CD8-positive, alpha-beta memory T cell (primary cell): ENCODE measurements around the gene KMT2A. TPM values are rescaled to one million over a fixed set of nuclear protein-coding genes. Genes with fewer than 3 reads are reported as not detected.
A peak's percentile ranks its signal among the peaks of the same experiment; 100 is the strongest.

ENCODE experiments used
- CTCF ChIA-PET: fragments of 350-600 bp; sonication (Branson Sonifier 250); formaldehyde crosslinking; loops from one replicate; lab custom pipeline; 2021; ENCODE audit warnings: antibody characterized with exemption; lab: Charles Lee
- POLR2A ChIA-PET: fragments of 350-600 bp; sonication (Branson Sonifier 250); formaldehyde crosslinking; loops from one replicate; lab custom pipeline; 2021; ENCODE audit warnings: antibody characterized with exemption; lab: Charles Lee
- DNase-seq, 5 donors: peaks; one replicate each; pipeline versions ENCODE4 v3.0.0 to v3.0.0-alpha.2; 2020 to 2022; ENCODE audit warnings: mixed read lengths in 1 of 5
- H3K27ac ChIP-seq: one replicate; pipeline ENCODE4 v1.7.0; 2013; ENCODE audit warnings: low read depth, mild to moderate bottlenecking, low read length, moderate library complexity
- H3K27me3 ChIP-seq: 2 replicates; pipeline ENCODE4 v1.7.0; 2013; ENCODE audit warnings: low read length, mild to moderate bottlenecking; ENCODE audit not compliant: insufficient read depth, poor library complexity, severe bottlenecking
- H3K36me3 ChIP-seq: 2 replicates; pipeline ENCODE4 v1.7.0; 2013; ENCODE audit warnings: mild to moderate bottlenecking, low read length, moderate library complexity; ENCODE audit not compliant: insufficient read depth
- H3K4me1 ChIP-seq: 2 replicates; pipeline ENCODE4 v1.7.0; 2013; ENCODE audit warnings: mild to moderate bottlenecking, low read length, moderate library complexity; ENCODE audit not compliant: insufficient read depth
- H3K4me3 ChIP-seq: 2 replicates; pipeline ENCODE4 v1.7.0; 2013; ENCODE audit warnings: mild to moderate bottlenecking, low read length
- H3K9me3 ChIP-seq: 2 replicates; pipeline ENCODE4 v1.7.0; 2013; ENCODE audit warnings: mild to moderate bottlenecking, low read length
- H3K27ac Mint-ChIP-seq, 8 donors: one replicate each; pipeline ENCODE4 v1.8.0; 2020 to 2021; ENCODE audit warnings: mixed read lengths in 8 of 8, mild to moderate bottlenecking in 6 of 8, inconsistent platforms in 3 of 8, moderate library complexity in 3 of 8
- H3K27me3 Mint-ChIP-seq, 2 donors: one replicate each; pipeline ENCODE4 v1.8.0; 2020 to 2021; ENCODE audit warnings: mixed read lengths in 2 of 2, mild to moderate bottlenecking in 1 of 2, moderate library complexity in 1 of 2
- H3K36me3 Mint-ChIP-seq, 3 donors: one replicate each; pipeline ENCODE4 v1.8.0; 2020 to 2021; ENCODE audit warnings: mixed read lengths in 3 of 3, inconsistent platforms in 1 of 3, mild to moderate bottlenecking in 1 of 3
- H3K4me1 Mint-ChIP-seq, 3 donors: one replicate each; pipeline ENCODE4 v1.8.0; 2020 to 2021; ENCODE audit warnings: mixed read lengths in 3 of 3, inconsistent platforms in 1 of 3, mild to moderate bottlenecking in 1 of 3
- H3K4me3 Mint-ChIP-seq, 7 donors: one replicate each; pipeline ENCODE4 v1.8.0; 2020 to 2021; ENCODE audit warnings: mixed read lengths in 7 of 7, mild to moderate bottlenecking in 6 of 7, moderate library complexity in 4 of 7, inconsistent platforms in 2 of 7
- H3K9me3 Mint-ChIP-seq, 5 donors: one replicate each; pipeline ENCODE4 v1.8.0; 2020 to 2022; ENCODE audit warnings: mixed read lengths in 5 of 5, mild to moderate bottlenecking in 3 of 5, moderate library complexity in 2 of 5, inconsistent platforms in 1 of 5
- polyA plus RNA-seq: library from polyadenylated mRNA; unstranded; fragments of 300-500 nt; fragmentation: Illumina TruSeq; gene quantifications from one replicate; pipeline ENCODE4 v1.2.3, GENCODE V29; 2021
- total RNA-seq, 2 experiments: library from RNA; stranded (reverse); gene quantifications; one replicate each; pipeline ENCODE4 v1.2.3, GENCODE V29; 2021

Gene KMT2A
- total and polyA plus RNA-seq, 3 experiments from 2014 or later, result 40.5 to 80.6 (median 80.0) TPM

GRCh38 chr11:118522571-118523072, 86.3 kb downstream of the KMT2A start:
- Mint-ChIP-seq H3K4me1 (peaks cover 6 to 21% (median 6%) of the 10 kb centered on the region in 3 donors), H3K27me3 (no peaks in the 10 kb centered on the region), H3K9me3 (no peaks in the 10 kb centered on the region), H3K27ac (peak overlapping the region in 4 of 8 donors; percentile 29 to 84 (median 50)), H3K36me3 (peaks cover 0 to 64% (median 5%) of the 10 kb centered on the region in 3 donors), H3K4me3 (no peak overlapping the region)
- Histone ChIP-seq H3K4me3 (no peak overlapping the region), H3K36me3 (peaks cover 43% of the 10 kb centered on the region), H3K27ac (no peak overlapping the region), H3K27me3 (no peaks in the 10 kb centered on the region), H3K9me3 (no peaks in the 10 kb centered on the region), H3K4me1 (no peaks in the 10 kb centered on the region)
- no peak for DNase-seq
- ChIA-PET POLR2A (no interaction called here), CTCF (no interaction called here)

GRCh38 chr11:118524356-118524755, 88.1 kb downstream of the KMT2A start:
- CTCF ChIA-PET, result no interaction called here
- no peak for DNase-seq
- Histone ChIP-seq H3K36me3 (peaks cover 37% of the 10 kb centered on the region), H3K27me3 (no peaks in the 10 kb centered on the region), H3K4me1 (peaks cover 6% of the 10 kb centered on the region), H3K27ac (no peak overlapping the region), H3K9me3 (no peaks in the 10 kb centered on the region), H3K4me3 (no peak overlapping the region)
- H3K27me3 Mint-ChIP-seq, result no peaks in the 10 kb centered on the region
- POLR2A ChIA-PET, result interaction anchor here (0.6 kb wide), 1 partner anchor 11 kb away, joined by 4 read pairs; no protein-coding TSS in a partner anchor
- no peak overlapping the region for H3K4me3 Mint-ChIP-seq
- H3K27ac Mint-ChIP-seq, result peak overlapping the region in 3 of 8 donors; percentile 25 to 81 (median 48)
- H3K4me1 Mint-ChIP-seq, result peaks cover 12 to 34% (median 14%) of the 10 kb centered on the region in 3 donors
- H3K9me3 Mint-ChIP-seq, result no peaks in the 10 kb centered on the region
- peaks cover 0 to 57% (median 5%) of the 10 kb centered on the region in 3 donors for H3K36me3 Mint-ChIP-seq

- POLR2A ChIA-PET, result interaction anchor here (0.6 kb wide), 4 partner anchors 12 to 140 kb away, joined by 4 to 9 read pairs (median 4); no protein-coding TSS in a partner anchor
- CTCF ChIA-PET, result no interaction called here
- no peaks in the 10 kb centered on the region for H3K9me3 ChIP-seq
- H3K36me3 Mint-ChIP-seq, result peaks cover 0 to 52% (median 1%) of the 10 kb centered on the region in 3 donors
- H3K4me1 Mint-ChIP-seq, result peaks cover 17 to 40% (median 20%) of the 10 kb centered on the region in 3 donors
- no peak overlapping the region for H3K27ac ChIP-seq
- no peak for DNase-seq
- H3K27me3 Mint-ChIP-seq, result no peaks in the 10 kb centered on the region
- H3K4me3 Mint-ChIP-seq, result no peak overlapping the region
- H3K27ac Mint-ChIP-seq, result peak overlapping the region in 3 of 8 donors; percentile 45 to 90 (median 86)
- peaks cover 32% of the 10 kb centered on the region for H3K36me3 ChIP-seq
- no peaks in the 10 kb centered on the region for H3K9me3 Mint-ChIP-seq
- H3K27me3 ChIP-seq, result no peaks in the 10 kb centered on the region
- no peak overlapping the region for H3K4me3 ChIP-seq
- peaks cover 12% of the 10 kb centered on the region for H3K4me1 ChIP-seq
Measured at GRCh38 chr11:118524757-118525470, 88.6 kb downstream of the KMT2A start.

GRCh38 chr11:118526688-118527087, 90.4 kb downstream of the KMT2A start:
- DNase-seq, result no peak
- Histone ChIP-seq H3K4me3 (no peak overlapping the region), H3K27me3 (no peaks in the 10 kb centered on the region), H3K9me3 (no peaks in the 10 kb centered on the region), H3K27ac (no peak overlapping the region), H3K4me1 (peaks cover 22% of the 10 kb centered on the region), H3K36me3 (peaks cover 16% of the 10 kb centered on the region)
- H3K27me3 Mint-ChIP-seq, result peaks cover 0 to 3% of the 10 kb centered on the region in 2 donors
- H3K9me3 Mint-ChIP-seq, result no peaks in the 10 kb centered on the region
- H3K4me1 Mint-ChIP-seq, result peaks cover 25 to 50% (median 30%) of the 10 kb centered on the region in 3 donors
- ChIA-PET POLR2A (interaction anchor here (0.6 to 1.0 kb wide), 2 partner anchors 90 to 1428 kb away, joined by 3 read pairs; partner anchors contain the start of gene KMT2A), CTCF (no interaction called here)
- no peak overlapping the region for H3K27ac Mint-ChIP-seq
- H3K36me3 Mint-ChIP-seq, result peaks cover 0 to 42% (median 0%) of the 10 kb centered on the region in 3 donors
- no peak overlapping the region for H3K4me3 Mint-ChIP-seq

GRCh38 chr11:118527109-118527508, 90.8 kb downstream of the KMT2A start, which contains the start of gene TTC36:
TTC36 (plus strand) TSS chr11:118527474; CDS start chr11:118527495, 21 bp downstream.
- H3K36me3 ChIP-seq, result peaks cover 11% of the 10 kb centered on the region
- no peaks in the 10 kb centered on the region for H3K9me3 Mint-ChIP-seq
- ChIA-PET POLR2A (interaction anchor here (0.6 to 1.0 kb wide), 3 partner anchors 91 to 1428 kb away, joined by 3 to 4 read pairs (median 3); partner anchors contain the start of gene KMT2A), CTCF (no interaction called here)
- H3K4me3 ChIP-seq, result no peak within 1 kb of the TSS
- H3K4me1 Mint-ChIP-seq, result peaks cover 28 to 54% (median 33%) of the 10 kb centered on the region in 3 donors
- DNase-seq, result no peak
- H3K27me3 ChIP-seq, result no peaks in the 10 kb centered on the region
- H3K36me3 Mint-ChIP-seq, result peaks cover 0 to 38% (median 0%) of the 10 kb centered on the region in 3 donors
- H3K4me3 Mint-ChIP-seq, result peak within 1 kb of the TSS in 1 of 7 donors; percentile 70
- peaks cover 23% of the 10 kb centered on the region for H3K4me1 ChIP-seq
- peak within 1 kb of the TSS in 4 of 8 donors; percentile 49 to 91 (median 74) for H3K27ac Mint-ChIP-seq
- no peaks in the 10 kb centered on the region for H3K9me3 ChIP-seq
- H3K27me3 Mint-ChIP-seq, result peaks cover 0 to 3% of the 10 kb centered on the region in 2 donors
- H3K27ac ChIP-seq, result no peak within 1 kb of the TSS

GRCh38 chr11:118528511-118528910, 92.2 kb downstream of the KMT2A start:
- Mint-ChIP-seq H3K36me3 (peaks cover 0 to 29% (median 0%) of the 10 kb centered on the region in 3 donors), H3K27ac (peak overlapping the region in 2 of 8 donors; percentile 20 to 62), H3K4me1 (peaks cover 28 to 56% (median 33%) of the 10 kb centered on the region in 3 donors), H3K4me3 (peak overlapping the region in 2 of 7 donors; percentile 94 to 95), H3K27me3 (peaks cover 0 to 3% of the 10 kb centered on the region in 2 donors), H3K9me3 (no peaks in the 10 kb centered on the region)
- Histone ChIP-seq H3K4me1 (peaks cover 23% of the 10 kb centered on the region), H3K27ac (no peak overlapping the region), H3K27me3 (no peaks in the 10 kb centered on the region), H3K9me3 (no peaks in the 10 kb centered on the region), H3K36me3 (no peaks in the 10 kb centered on the region), H3K4me3 (no peak overlapping the region)
- POLR2A ChIA-PET, result no interaction called here
- DNase-seq, result no peak
- CTCF ChIA-PET, result no interaction called here

GRCh38 chr11:118529584-118530175, 93.4 kb downstream of the KMT2A start:
- Mint-ChIP-seq H3K27me3 (peaks cover 0 to 3% of the 10 kb centered on the region in 2 donors), H3K27ac (peak overlapping the region; percentile 64 to 89 (median 86)), H3K9me3 (no peaks in the 10 kb centered on the region), H3K36me3 (peaks cover 0 to 20% (median 0%) of the 10 kb centered on the region in 3 donors), H3K4me1 (peaks cover 28 to 56% (median 33%) of the 10 kb centered on the region in 3 donors), H3K4me3 (peak overlapping the region; percentile 92 to 97 (median 95))
- CTCF ChIA-PET, result no interaction called here
- Histone ChIP-seq H3K4me3 (peak overlapping the region; percentile 70), H3K36me3 (no peaks in the 10 kb centered on the region), H3K9me3 (no peaks in the 10 kb centered on the region), H3K27ac (no peak overlapping the region), H3K27me3 (no peaks in the 10 kb centered on the region), H3K4me1 (peaks cover 23% of the 10 kb centered on the region)
- POLR2A ChIA-PET, result interaction anchor here (0.8 to 1.4 kb wide), 2 partner anchors 10 to 43 kb away, joined by 3 to 4 read pairs; no protein-coding TSS in a partner anchor
- no peak for DNase-seq
